Cardiac fibroblast (primary cell): ENCODE results near the gene ZNF835.

Experiments
- DNase-seq, 2 donors: peaks; one replicate each; pipeline versions ENCODE4 v3.0.0 to v3.0.0-alpha.2; 2010; ENCODE audit warnings: low read depth in 2 of 2
- H3K4me3 ChIP-seq, 2 donors: replicated peaks in 1 of 2; 1 replicate in 1 of 2; 2 replicates in 1 of 2; pipeline ENCODE4 v1.5.1; 2011; ENCODE audit warnings: low read depth in 2 of 2, low read length in 2 of 2, mild to moderate bottlenecking in 2 of 2, moderate library complexity in 1 of 2
- CTCF ChIP-seq: IDR thresholded peaks from one replicate; pipeline ENCODE4 v1.5.1; 2011; ENCODE audit warnings: low read depth, mild to moderate bottlenecking, low read length, inconsistent platforms

The ZNF835 gene

GRCh38 chr19:56619121-56619520, 52.4 kb downstream of the ZNF835 start:
- TF ChIP-seq CTCF, result no peak
- no peak for DNase-seq
- no peak overlapping the region for H3K4me3 ChIP-seq

GRCh38 chr19:56617531-56617930, 54.0 kb downstream of the ZNF835 start:
- H3K4me3 ChIP-seq, result no peak overlapping the region
- no peak for TF ChIP-seq CTCF
- DNase-seq, result no peak

- no peak for DNase-seq
- H3K4me3 ChIP-seq, result no peak overlapping the region
- TF ChIP-seq CTCF, result no peak
Observed at GRCh38 chr19:56613639-56614038, 57.9 kb downstream of the ZNF835 start.

GRCh38 chr19:56612737-56613136, 58.8 kb downstream of the ZNF835 start:
- H3K4me3 ChIP-seq, result no peak overlapping the region
- no peak for TF ChIP-seq CTCF
- no peak for DNase-seq
